GM10847 (cell line): ENCODE data around the gene ATP6V0D1.

Experiments used
- POLR2A ChIP-seq: IDR thresholded peaks from 2 replicates; pipeline ENCODE4 v1.6.1; 2011; ENCODE audit not compliant: insufficient read length; ENCODE audit errors: extremely low read depth

ATP6V0D1 gene

DNA sequence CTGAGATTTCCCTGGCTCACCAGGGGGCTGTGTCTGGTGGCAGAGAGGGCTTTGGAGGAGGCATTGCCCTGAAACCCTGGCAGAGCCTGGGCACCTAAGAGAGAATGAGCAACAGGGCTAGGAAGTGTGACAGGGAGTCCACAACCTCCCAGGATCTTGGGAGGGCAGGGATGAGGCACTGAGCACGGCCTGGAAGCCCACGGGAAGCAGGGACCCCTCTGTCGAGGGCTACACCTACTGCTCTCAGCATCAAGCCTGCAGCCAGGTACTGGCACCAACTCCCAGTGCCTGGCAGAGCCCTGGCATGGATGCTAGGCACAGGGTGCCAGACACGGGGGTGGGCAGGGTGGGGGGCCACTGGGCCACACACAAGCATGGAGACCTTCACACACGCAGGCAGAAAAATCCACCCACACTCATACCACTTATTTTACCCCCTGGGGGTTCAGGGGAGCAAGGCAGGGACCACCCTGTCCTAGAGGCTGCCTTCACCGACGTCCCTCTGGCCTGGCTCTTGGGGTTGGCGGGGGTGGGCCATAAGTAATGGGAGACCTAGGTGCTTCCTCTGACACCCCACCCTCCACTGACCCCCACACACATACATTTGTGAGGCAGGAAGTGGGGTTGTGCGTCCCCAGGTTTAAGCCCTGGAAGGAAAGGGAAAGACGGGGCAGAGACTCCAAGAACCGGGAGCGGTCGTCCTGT is 51.0 kb downstream of the ATP6V0D1 start:
- no peak for TF ChIP-seq POLR2A

DNA sequence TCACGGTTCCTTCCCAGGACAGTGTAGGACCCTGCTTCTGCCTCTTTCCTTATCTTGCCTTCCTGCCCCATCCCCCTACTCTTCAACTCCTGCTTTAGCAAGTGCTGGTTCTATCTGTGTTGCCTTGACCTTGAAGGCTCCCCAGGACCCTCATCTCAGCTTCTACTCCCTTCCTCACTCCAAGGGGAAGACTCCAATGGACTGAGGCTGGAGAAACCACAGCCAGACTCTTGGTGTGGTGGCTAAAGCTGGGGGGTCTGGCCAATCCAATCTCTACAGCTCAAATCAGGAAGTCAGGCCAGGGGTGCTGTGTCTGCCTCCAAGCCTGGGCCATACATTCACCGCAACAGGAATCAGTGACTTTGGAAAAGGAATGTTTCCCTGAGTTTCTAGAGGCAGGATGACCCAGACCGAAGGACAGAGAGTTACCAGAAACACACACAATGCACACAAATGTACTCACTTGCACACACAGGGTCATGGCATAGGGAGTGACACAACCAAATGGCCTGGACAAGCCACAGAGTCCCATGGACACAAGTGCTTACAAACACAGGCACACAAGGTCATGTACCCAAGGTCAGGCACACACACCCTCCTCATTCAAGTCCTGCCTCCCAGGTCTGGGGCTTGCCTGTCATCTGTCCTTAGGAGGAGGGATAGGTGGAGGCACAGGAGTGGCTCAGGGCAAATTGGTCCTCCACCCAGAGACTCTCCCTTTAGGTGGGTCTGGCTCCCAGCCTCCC is 51.7 kb downstream of the ATP6V0D1 start:
- TF ChIP-seq POLR2A = no peak

DNA sequence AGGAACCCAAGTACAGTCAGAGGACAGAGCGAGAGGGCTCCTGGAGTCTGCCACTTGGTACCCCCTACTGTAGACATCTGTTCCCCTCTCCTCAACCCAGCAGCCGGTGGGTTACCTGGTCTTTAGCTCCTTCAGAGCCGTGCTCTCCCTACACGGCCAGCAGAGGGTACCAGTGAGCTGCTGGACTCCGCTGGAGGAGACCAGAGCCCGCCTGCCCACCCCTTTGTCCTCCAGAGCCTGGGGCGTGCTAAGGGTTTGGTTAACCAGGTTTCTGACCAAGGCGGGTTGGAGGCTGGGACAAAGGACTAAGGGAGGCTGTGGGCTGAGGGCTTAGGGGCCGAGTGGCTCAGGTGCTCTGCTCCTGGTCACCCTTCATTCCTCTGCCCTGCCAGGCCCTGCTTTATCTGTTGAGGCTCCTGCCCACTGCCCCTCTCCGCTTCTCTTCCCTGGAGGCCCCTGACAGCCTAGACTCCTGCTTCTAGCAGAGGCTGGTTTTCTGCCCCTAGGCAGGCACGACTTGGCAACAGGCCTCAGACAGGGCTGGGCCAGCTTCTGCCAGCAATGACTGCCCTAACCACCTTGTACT is 52.7 kb downstream of the ATP6V0D1 start:
- no peak for TF ChIP-seq POLR2A

DNA sequence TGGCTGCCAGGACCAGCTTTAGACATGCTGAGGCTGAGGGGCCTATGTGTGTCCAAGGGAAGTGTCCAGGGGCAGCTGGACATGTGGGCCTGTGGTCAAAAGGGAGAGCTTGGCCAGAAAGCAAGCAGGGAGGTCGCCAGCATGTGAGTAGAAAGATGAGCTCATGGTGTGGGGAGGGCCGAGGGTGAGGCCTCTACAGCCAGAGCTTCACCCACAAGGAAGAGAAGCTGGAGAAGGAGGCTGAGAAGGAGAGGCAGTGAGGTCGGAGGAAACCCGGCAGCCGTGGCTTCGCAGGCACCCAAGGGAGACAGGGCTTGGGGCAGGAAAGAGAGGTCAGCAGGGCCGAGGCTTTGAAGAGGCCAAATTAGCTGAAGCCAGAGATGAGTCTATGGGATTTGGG is 54.0 kb downstream of the ATP6V0D1 start:
- no peak for TF ChIP-seq POLR2A

DNA sequence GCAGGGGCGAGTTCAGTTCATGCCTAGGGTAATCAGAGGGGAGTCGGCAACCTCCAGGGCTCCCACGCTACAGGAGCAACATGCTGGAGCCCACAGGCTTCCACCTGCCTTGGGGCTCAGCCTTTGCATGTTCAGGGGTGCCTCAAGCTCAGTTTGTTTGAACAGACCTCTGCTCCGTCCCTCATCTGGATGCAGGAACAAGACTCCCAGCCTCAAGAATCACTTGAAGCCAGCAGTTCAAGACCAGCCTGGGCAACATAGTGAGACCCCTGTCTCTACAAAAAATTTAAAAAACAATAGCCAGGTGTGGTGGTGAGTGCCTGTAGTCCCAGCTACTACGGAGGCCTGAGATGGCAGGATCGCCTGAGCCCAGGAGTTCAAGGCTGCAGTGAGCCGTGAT is 54.9 kb downstream of the ATP6V0D1 start:
- TF ChIP-seq POLR2A = no peak

DNA sequence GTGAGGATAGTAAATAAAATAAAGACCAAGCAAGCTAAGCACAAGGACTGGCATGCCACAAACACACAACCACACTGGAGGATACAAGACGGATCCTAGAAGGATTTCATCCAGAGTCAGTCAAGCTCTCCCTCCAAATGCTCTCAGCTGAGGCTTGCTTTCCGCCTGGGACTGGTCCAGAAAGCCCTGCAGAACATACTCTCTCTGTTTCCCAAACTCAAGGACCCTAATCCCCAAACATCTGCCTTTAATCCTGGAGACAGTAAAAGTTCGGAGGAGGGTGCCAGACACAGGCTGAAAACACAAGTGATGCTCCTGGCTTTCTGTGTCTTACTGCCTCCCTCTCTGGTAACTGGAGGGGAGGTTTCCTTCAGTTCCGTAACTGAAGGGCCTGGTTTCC is 55.4 kb downstream of the ATP6V0D1 start:
- TF ChIP-seq POLR2A = no peak

DNA sequence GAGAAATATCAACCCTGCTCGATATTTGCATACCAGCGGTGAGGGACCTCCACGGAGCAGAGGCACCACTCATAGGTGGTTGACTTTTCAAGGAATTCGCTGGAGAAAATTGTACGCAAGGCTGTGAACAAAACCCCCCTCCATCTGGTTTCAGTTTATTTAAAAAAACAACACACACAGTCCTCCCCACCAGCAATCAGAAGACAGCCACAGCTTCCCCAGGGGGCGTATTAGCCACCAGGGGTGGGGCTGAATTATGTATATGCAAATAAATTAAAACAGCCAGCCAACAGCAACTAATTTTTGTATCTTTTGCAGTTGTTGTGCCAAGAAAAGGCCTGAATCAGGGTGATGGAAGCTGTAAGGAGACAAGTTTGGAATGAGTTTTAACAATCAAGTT is 55.9 kb downstream of the ATP6V0D1 start:
- no peak for TF ChIP-seq POLR2A

DNA sequence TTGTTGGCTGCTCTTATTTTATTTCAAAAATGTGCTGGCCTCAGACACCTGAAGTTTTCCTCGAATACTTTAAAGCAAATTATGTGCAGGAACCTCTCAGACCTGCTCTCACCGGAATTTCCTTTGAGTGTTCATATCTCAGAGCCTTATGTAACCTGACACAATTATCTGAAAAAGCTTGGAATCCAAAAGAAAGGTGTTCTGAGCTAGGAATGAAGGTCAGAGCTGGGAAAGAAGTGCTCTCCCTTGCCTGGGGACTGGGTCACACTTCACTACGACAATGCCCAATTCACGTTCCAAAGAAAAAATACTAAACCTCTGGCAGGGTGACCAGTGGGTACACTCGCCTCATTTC is 56.7 kb downstream of the ATP6V0D1 start:
- TF ChIP-seq POLR2A = no peak

DNA sequence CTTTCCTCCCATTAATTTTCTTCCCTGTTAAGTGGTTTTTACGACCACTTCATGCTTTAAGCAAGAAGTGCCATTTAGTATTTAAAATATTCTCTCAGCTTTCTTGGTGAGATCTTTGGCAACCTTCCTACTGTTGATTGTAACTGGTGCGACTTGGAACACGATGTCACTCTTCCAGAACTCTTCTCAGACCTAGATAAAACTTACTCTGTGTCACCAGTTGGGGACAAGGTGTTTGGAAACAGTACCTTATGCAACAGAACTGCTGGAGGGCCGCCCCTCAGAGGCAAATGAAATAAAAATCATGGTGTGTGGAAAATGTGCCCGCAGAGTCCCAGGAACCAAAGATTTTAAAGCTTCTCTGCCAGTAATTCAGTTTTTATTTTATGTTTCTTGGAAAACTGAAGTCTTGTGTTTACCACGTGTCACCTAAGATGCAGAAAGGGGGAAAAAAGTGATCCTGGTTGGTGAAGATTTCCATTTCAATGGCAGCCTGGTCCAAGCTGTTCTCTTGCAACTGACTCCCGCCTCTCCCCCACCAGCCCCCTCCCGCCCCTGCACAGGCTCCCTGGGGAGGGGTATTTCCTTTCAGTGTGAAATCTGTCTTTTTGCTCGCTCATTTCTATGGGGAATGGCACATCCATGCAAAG is 57.2 kb downstream of the ATP6V0D1 start:
- TF ChIP-seq POLR2A = no peak

DNA sequence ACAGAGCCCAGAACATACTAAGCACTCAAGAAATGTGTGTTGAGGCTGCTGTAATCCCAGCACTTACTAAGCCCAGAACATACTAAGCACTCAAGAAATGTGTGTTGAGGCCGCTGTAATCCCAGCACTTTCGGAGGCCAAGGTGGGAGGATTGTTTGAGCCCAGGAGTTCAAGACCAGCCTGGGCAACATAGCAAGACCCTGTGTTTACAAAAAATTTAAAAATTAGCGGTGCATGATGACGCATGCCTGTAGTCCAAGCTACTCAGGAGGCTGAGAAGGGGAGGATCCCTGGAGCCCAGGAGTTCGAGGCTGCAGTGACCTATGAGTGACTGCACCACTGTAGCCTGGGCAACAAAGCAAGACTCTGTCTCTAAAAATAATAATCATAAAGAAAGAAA is 57.9 kb downstream of the ATP6V0D1 start:
- no peak for TF ChIP-seq POLR2A

DNA sequence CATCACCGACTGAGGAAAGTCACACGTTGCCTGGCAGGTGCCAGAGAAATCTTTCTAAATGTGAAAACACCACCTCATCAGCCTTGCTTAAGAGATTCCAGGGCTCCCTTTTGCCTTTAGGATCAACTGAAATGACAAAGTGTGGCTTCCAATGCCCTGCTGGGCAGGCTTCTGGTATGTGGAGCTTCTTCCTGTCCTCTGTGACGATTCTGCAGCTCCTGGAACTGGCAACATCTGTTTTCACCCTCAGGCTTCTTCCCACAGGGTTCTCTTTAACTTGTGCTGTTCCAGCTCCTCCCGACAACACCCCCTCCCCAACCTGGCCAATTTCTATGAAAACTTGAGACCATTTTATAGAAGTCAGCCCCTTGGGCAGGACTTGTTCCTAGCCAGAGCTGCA is 59.9 kb downstream of the ATP6V0D1 start:
- no peak for TF ChIP-seq POLR2A

DNA sequence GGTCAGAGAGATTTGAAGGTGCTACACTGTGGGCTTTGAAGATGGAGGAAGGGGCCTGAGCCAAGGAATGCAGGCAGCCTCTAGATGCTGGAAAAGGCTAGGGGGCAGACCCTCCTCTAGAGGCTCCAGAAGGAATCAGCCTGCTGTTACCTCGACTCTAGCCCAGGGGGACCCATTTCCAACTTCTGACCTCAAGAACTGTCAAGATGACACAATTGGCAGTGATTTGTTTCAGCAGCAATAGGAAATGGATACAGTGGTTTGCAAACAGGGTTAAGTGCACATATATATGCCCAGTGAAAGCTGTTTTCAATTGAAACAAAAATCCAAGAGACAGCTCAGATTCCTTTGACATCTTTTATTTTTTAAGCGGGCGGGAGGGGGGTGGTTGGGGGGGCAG is 61.0 kb downstream of the ATP6V0D1 start:
- no peak for TF ChIP-seq POLR2A

DNA sequence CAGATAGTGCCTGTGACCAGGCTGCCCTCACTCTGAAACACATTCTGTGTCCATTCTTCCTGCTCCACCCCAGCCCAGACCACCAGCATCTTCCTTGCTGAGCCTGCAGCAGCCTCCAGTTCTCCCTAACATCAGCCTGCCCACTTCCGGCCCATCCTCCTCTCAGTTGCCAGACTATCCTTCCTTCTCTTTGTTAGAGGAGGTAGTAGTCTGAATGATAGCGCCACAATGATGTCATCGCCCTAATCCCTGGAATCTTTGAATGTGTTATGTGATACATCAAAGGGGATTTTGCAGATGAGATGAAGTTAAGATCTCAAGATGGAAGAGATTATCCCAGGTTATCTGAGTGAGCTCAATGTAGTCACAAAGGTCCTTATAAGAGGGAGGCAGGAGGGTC is 61.5 kb downstream of the ATP6V0D1 start:
- TF ChIP-seq POLR2A = no peak

DNA sequence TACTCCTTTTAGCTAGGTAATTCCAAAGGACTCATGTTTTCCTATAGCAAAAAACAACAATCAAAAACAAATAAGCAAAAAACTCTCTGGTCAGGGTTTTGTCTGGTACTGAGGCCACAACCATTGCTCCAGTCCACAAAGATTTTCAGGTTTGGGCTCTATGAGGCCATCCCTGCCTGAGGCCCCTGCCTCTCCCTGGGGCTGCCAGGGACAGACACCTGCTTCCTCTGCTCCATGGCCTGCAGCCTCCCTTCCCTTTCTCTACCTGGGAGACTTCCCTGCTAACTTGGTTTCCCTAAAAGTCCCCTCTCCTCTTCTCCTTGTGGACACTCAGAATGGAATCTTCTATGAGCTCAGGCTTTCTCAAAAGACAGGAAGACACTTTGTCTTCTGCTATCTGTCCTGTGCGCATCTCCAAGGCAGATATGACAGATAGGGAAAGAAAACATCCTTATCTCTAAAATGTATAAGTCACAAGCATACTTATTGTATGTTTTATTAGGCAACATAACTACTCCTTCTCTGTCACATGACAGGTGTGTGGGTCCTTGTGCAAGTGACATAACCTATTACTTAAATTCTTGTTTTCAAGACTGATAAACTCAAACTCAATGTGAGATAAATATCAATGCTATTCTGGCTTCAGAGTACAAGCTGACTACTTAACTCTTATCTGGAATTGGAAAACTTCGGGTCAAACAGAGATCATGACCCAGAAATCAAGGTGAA is 63.5 kb downstream of the ATP6V0D1 start:
- no peak for TF ChIP-seq POLR2A
